H1 (cell line): ENCODE measurements around the gene XPO6. TPM values are rescaled to one million over a fixed set of nuclear protein-coding genes. Genes with fewer than 3 reads are reported as not detected.

ENCODE experiments used
- HDAC6 ChIP-seq: IDR thresholded peaks from one replicate; pipeline ENCODE4 v1.7.1; 2012; ENCODE audit warnings: low read depth, mild to moderate bottlenecking, inconsistent platforms, low read length, moderate library complexity
- KDM5A ChIP-seq: fragments of 200-600 bp; IDR thresholded peaks from 2 replicates; pipeline ENCODE4 v1.7.1; 2012; ENCODE audit warnings: mild to moderate bottlenecking, low read length, inconsistent platforms, mixed read lengths
- RAD21 ChIP-seq, 2 experiments: IDR thresholded peaks in 1 of 2; conservative IDR thresholded peaks in 1 of 2; 2 replicates each; pipeline ENCODE4 v1.6.1; 2011; ENCODE audit warnings: low read depth in 2 of 2, low read length in 2 of 2, improper control_type of control experiment in 1 of 2, inconsistent platforms in 1 of 2, mild to moderate bottlenecking in 1 of 2, moderate library complexity in 1 of 2
- SIRT6 ChIP-seq: IDR thresholded peaks from one replicate; pipeline ENCODE4 v1.7.1; 2012; ENCODE audit warnings: low read length, inconsistent platforms
- YY1 ChIP-seq: IDR thresholded peaks from 2 replicates; pipeline ENCODE4 v1.6.1; 2011; ENCODE audit warnings: low read depth, mild to moderate bottlenecking, low read length
- polyA plus RNA-seq, 7 experiments: library from polyadenylated mRNA; depleted of rRNA in 3 of 7; stranded (reverse) in 5 of 7; unstranded in 2 of 7; fragments of >200 nt in 5 of 7; fragments of 200-250 nt in 2 of 7; gene quantifications; 1 replicate in 5 of 7; 2 replicates in 1 of 7; 4 replicates in 1 of 7; pipeline versions ENCODE4 v1.2.1 to v1.2.3, GENCODE V29; 2011 to 2013; ENCODE audit warnings: missing spikeins in 2 of 7, mixed read lengths in 2 of 7
- total RNA-seq: library from RNA; stranded (reverse); fragmentation: NEBNext Ultra II Directional; extraction: Animal tissue kit (Norgen Biotek cat#: 25700); gene quantifications from 2 replicates; pipeline ENCODE4 v1.2.1, GENCODE V29; 2021
- TF ChIP-seq, protein P1 (sequence below): IDR thresholded peaks from 2 replicates; pipeline ENCODE4 v1.6.1; 2011; ENCODE audit warnings: low read depth, mild to moderate bottlenecking, low read length; ENCODE audit not compliant: insufficient read depth

XPO6 gene
- total and polyA plus RNA-seq, 2 of the 8 experiments (the other 6 are each of a cell fraction or from before 2014, with no cell fraction given), result 152 to 254 TPM

DNA sequence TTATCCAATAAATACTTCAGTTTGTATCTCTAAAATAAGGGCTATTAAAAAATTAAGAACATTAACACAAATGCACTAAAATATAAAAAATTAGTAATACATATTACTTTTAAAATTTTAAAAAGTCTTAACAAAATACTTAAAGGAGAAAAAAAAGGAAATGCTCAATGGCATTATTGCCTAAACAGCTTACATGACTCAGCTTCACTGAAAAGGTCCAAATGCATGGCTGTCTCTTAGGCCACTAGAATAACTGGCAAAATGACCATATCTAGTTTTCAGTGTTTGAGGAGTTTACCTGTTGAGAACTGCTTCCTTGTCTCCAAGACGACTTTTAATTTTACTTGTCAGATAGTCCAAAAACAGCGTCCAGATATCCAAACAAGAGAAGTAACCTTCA, 66.0 kb downstream of the XPO6 start (continued):
- TF ChIP-seq RAD21 (IDR thresholded peaks at IDR 0.05 in 1 of 2, conservative IDR thresholded peaks at IDR 0.05 in 1 of 2; ENCODE audit: low read depth in 2 of 2, low read length in 2 of 2) (no peak), YY1 (no peak), SIRT6 (no peak), HDAC6 (no peak), KDM5A (no peak)
- TF ChIP-seq, protein P1, sequence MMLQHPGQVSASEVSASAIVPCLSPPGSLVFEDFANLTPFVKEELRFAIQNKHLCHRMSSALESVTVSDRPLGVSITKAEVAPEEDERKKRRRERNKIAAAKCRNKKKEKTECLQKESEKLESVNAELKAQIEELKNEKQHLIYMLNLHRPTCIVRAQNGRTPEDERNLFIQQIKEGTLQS, result no peak
